Measurements from ENCODE around the gene SDR9C7. TPM values are rescaled to one million over a fixed set of nuclear protein-coding genes. Genes with fewer than 3 reads are reported as not detected.
"Not testable (repeated sequence)": the region's sequence is repeated elsewhere in the genome, so short reads cannot be mapped to it uniquely, and the experiment has no call there.

The SDR9C7 gene
- total RNA-seq, 2 donors from 2014 or later, result not detected

DNA sequence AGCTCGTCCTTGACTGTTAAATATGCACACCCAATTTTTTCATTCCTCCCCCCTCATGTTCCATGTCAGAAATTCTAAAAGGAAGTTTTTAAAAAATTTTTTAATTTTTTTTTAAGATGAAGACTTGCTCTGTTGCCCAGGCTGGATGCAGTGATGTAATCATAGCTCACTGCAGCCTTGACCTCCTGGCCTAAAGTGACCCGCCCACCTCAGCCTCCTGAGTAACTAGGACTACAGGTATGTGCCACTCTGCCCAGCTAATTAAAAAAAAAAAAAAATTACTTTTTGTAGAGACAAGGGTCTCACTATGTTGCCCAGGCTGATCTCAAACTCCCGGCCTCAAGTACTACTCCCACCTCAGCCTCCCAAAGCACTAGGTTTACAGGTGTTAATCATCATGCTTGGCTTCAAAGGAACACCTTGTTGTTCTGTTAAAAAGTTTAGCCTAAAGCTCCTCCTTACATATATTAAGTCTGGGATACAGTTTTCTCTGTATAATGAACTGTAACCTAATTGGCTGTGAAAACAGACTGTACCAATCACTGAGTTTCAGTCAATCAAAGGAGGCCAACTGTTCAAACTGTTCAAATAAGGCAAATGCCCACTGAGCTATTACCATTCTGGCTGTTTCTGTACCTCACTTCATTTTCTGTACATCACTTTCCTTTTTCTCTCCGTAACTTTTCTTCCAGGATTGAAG lies 17.8 kb downstream of the SDR9C7 start:
- H3K4me1 ChIP-seq, result no peaks in the 10 kb centered on the region
- TF ChIP-seq, protein P1, sequence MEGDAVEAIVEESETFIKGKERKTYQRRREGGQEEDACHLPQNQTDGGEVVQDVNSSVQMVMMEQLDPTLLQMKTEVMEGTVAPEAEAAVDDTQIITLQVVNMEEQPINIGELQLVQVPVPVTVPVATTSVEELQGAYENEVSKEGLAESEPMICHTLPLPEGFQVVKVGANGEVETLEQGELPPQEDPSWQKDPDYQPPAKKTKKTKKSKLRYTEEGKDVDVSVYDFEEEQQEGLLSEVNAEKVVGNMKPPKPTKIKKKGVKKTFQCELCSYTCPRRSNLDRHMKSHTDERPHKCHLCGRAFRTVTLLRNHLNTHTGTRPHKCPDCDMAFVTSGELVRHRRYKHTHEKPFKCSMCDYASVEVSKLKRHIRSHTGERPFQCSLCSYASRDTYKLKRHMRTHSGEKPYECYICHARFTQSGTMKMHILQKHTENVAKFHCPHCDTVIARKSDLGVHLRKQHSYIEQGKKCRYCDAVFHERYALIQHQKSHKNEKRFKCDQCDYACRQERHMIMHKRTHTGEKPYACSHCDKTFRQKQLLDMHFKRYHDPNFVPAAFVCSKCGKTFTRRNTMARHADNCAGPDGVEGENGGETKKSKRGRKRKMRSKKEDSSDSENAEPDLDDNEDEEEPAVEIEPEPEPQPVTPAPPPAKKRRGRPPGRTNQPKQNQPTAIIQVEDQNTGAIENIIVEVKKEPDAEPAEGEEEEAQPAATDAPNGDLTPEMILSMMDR (IDR thresholded peaks at IDR 0.05), result no peak

DNA sequence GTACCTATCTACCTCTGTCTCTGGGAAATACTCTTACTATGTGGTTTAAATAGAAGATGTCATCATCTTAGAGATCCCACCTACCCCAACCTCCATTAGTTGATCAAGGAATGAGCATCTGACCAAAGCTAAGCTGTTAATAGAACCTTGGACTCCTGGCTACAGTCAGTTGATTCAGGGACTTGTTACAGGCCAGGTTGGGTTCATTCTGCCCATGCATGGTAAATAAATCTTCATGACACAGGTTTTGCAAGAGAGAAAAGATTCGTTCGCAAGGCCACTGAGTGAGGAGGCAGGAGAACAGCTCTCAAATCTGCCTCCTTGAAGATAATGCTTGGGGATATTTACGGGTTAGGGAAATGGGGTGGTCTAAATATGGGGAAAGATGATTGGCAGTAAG lies 19.5 kb downstream of the SDR9C7 start:
- Histone ChIP-seq H3K27me3 (no peaks in the 10 kb centered on the region), H3K36me3 (no peaks in the 10 kb centered on the region), H3K4me3 (no peak overlapping the region), H3K27ac (no peak overlapping the region), H3K4me1 (no peaks in the 10 kb centered on the region), H3K9ac (ENCODE audit: low read depth in 2 of 2, low read length in 2 of 2) (no peak overlapping the region), H3K9me3 (no peaks in the 10 kb centered on the region)
- intact Hi-C loops (cut with DNase I), result no loop called here
- TF ChIP-seq, protein P1 (IDR thresholded peaks at IDR 0.05), result no peak
- DNase-seq, result no peak

More for the DNA sequence above, 17.8 kb downstream of the SDR9C7 start:
- Histone ChIP-seq H3K27ac (no peak overlapping the region), H3K27me3 (no peaks in the 10 kb centered on the region), H3K4me3 (no peak overlapping the region), H3K9me3 (no peaks in the 10 kb centered on the region), H3K36me3 (no peaks in the 10 kb centered on the region), H3K9ac (ENCODE audit: low read depth in 2 of 2, low read length in 2 of 2) (no peak overlapping the region)
- intact Hi-C loops (cut with DNase I), result no loop called here
- DNase-seq, result no peak

DNA sequence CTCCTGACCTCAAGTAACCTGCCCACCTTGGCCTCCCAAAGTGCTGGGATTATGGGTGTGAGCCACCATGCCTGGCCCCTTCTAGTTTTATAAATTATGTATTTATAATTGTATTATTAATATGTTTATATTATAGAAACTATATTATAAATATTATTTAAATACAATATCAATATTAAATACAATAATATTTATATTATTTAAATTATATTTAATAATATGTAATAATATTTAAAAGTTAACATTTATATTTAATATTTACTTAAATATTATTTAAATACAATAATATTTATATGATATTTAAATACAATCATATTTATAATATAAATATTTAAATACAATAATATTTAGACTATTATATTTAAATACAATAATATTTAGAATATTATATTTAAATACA lies 20.0 kb downstream of the SDR9C7 start:
- Histone ChIP-seq H3K27me3 (no peaks in the 10 kb centered on the region), H3K9me3 (peaks cover 4% of the 10 kb centered on the region), H3K36me3 (no peaks in the 10 kb centered on the region), H3K4me1 (no peaks in the 10 kb centered on the region), H3K9ac (ENCODE audit: low read depth in 2 of 2, low read length in 2 of 2) (no peak overlapping the region), H3K4me3 (no peak overlapping the region), H3K27ac (no peak overlapping the region)
- TF ChIP-seq, protein P1 (IDR thresholded peaks at IDR 0.05), result no peak
- intact Hi-C loops (cut with DNase I), result no loop called here
- DNase-seq, result no peak

DNA sequence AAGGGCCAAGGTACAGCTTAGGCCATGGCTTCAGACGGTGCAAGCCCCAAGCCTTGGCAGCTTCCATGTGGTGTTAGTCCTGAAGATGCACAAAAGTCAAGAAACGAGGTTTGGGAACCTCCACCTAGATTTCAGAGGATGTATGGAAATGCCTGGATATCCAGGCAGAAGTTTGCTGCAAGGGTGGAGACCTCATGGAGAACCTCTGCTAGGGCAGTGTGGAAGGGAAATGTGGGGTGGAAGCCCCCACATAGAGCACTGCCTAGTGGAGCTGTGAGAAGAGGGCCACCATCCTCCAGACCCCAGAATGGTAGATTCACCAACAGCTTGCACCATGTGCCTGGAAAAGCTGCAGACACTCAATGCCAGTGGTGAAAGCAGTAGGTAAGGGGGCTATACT lies 24.8 kb downstream of the SDR9C7 start:
- intact Hi-C loops (cut with DNase I); H3K4me3 ChIP-seq; H3K27me3 ChIP-seq; H3K36me3 ChIP-seq; H3K9ac ChIP-seq (ENCODE audit: low read depth in 2 of 2, low read length in 2 of 2); H3K4me1 ChIP-seq; H3K9me3 ChIP-seq; DNase-seq; H3K27ac ChIP-seq: not testable (repeated sequence)

DNA sequence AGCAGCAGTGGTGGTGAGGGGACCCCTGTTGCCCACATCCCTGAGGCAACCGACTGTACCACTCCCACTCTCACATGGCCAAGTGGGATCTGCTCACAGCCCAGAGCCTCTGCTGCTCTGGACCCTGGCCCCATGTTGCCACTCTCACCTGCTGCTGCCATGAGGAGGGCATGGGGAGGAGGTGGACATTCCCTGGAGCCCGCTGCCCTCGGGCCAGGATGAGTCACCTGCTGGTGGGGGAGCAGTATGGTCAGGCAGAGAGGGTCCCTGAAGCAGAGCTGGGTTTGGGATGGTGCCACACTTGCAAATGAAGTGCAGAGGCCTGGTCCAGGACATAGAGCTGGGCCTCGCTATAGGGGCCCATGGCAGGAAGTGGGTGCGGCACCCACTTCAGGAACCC lies 26.1 kb downstream of the SDR9C7 start:
- H3K27ac ChIP-seq, result no peak overlapping the region
- no peaks in the 10 kb centered on the region for H3K27me3 ChIP-seq
- H3K9me3 ChIP-seq, result peaks cover 6% of the 10 kb centered on the region
- intact Hi-C loops (cut with DNase I), result no loop called here
- no peak overlapping the region for H3K9ac ChIP-seq (ENCODE audit: low read depth in 2 of 2, low read length in 2 of 2)
- H3K36me3 ChIP-seq, result no peaks in the 10 kb centered on the region
- no peak overlapping the region for H3K4me3 ChIP-seq
- H3K4me1 ChIP-seq, result no peaks in the 10 kb centered on the region
- TF ChIP-seq, protein P1 (IDR thresholded peaks at IDR 0.05), result no peak
- DNase-seq, result no peak

DNA sequence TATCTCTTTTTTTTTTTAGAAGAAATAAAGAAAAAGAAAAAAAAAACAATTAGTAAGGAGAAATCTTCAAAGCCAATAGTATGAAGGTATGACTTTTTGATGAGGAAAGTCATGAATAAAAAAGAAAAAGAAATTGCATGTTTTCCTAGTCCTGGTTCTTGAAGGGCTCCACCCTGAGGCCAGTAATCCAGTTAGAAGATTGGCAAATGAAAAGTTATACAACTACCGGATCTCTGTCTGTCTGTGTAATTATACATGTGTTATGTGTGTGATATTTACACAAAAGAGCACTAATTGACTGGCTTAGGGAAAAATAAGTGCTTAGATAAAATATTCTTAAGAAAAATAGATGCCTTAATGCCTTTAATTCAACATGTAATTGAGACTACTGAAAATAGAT lies 28.4 kb downstream of the SDR9C7 start:
- Histone ChIP-seq H3K9me3 (peaks cover 6% of the 10 kb centered on the region), H3K4me3 (no peak overlapping the region), H3K9ac (ENCODE audit: low read depth in 2 of 2, low read length in 2 of 2) (no peak overlapping the region), H3K4me1 (no peaks in the 10 kb centered on the region), H3K36me3 (no peaks in the 10 kb centered on the region), H3K27me3 (no peaks in the 10 kb centered on the region), H3K27ac (no peak overlapping the region)
- TF ChIP-seq, protein P1 (IDR thresholded peaks at IDR 0.05), result no peak
- no peak for DNase-seq
- intact Hi-C loops (cut with DNase I), result no loop called here
